SW 1271 (cell line): ENCODE measurements around the gene STAC.

Experiments
- DNase-seq, 2 experiments: peaks; one replicate each; lab custom pipeline; 2025; lab: John Stamatoyannopoulos, UW

STAC gene

GRCh38 chr3:36380221-36381031 is at the start of gene STAC:
Gene STAC, plus strand, starts transcription at chr3:36380504. Its CDS starts 140 bp downstream, at chr3:36380644.
- DNase-seq: peak; percentile 53 to 66

GRCh38 chr3:36332139-36332538 is 48.2 kb upstream of the STAC start:
- no peak for DNase-seq

GRCh38 chr3:36362216-36362615 is 18.1 kb upstream of the STAC start:
- peak; percentile 3 to 74 for DNase-seq

GRCh38 chr3:36362973-36363372 is 17.3 kb upstream of the STAC start:
- peak; percentile 83 to 99 for DNase-seq

GRCh38 chr3:36364260-36364659 is 16.0 kb upstream of the STAC start:
- DNase-seq: no peak

GRCh38 chr3:36365829-36366228 is 14.5 kb upstream of the STAC start:
- DNase-seq: no peak

GRCh38 chr3:36366308-36366707 is 14.0 kb upstream of the STAC start:
- no peak for DNase-seq

GRCh38 chr3:36367912-36368573 is 12.3 kb upstream of the STAC start:
- no peak for DNase-seq

- DNase-seq: peak; percentile 63 to 91
These were observed 7.8 kb upstream of the STAC start for GRCh38 chr3:36372534-36372935.

- peak in 1 of 2 experiments; percentile 62 for DNase-seq
These were observed 7.2 kb upstream of the STAC start for GRCh38 chr3:36373084-36373483.

GRCh38 chr3:36373666-36374065 is 6.6 kb upstream of the STAC start:
- no peak for DNase-seq

- no peak for DNase-seq
These were observed 458 bp upstream of the STAC start for GRCh38 chr3:36379872-36380220.

- DNase-seq: no peak
These were observed 1.1 kb downstream of the STAC start for GRCh38 chr3:36381311-36381956.

- DNase-seq: no peak
These were observed 13.3 kb downstream of the STAC start for GRCh38 chr3:36393563-36393962.

- DNase-seq: no peak
These were observed 13.9 kb downstream of the STAC start for GRCh38 chr3:36394176-36394575.

- DNase-seq: no peak
These were observed 17.5 kb downstream of the STAC start for GRCh38 chr3:36397841-36398240.

- no peak for DNase-seq
These were observed 19.6 kb downstream of the STAC start for GRCh38 chr3:36399933-36400332.

GRCh38 chr3:36401056-36401455 is 20.8 kb downstream of the STAC start:
- no peak for DNase-seq

GRCh38 chr3:36403661-36404060 is 23.4 kb downstream of the STAC start:
- DNase-seq: no peak

GRCh38 chr3:36405190-36405589 is 24.9 kb downstream of the STAC start:
- DNase-seq: no peak

- DNase-seq: no peak
These were observed 27.8 kb downstream of the STAC start for GRCh38 chr3:36408146-36408545.

- DNase-seq: no peak
These were observed 29.6 kb downstream of the STAC start for GRCh38 chr3:36409862-36410261.

- DNase-seq: no peak
These were observed 31.3 kb downstream of the STAC start for GRCh38 chr3:36411587-36411986.
